IMR-90 (cell line): ENCODE results near the gene GRIN2B. TPM values are rescaled to one million over a fixed set of nuclear protein-coding genes. Genes with fewer than 3 reads are reported as not detected.

Experiments used
- ATAC-seq: fragments of 200-7000 bp; cut with Tn5 transposase; 2 replicates; pipeline ENCODE4 v1.9.1; 2020; ENCODE audit warnings: low read depth, mild to moderate bottlenecking, moderate library complexity
- BruUV-seq: library from RNA; stranded (reverse); fragments of 400-500 nt; replicated peaks from 2 replicates; lab custom pipeline; 2021; lab: Mats Ljungman, UMichigan
- CTCF ChIA-PET: fragments of 300-600 bp; formaldehyde crosslinking; extraction: SDS; loops from one replicate; lab custom pipeline; 2021; ENCODE audit warnings: antibody characterized with exemption; lab: Yijun Ruan, JAX
- POLR2A ChIA-PET: fragments of 300-600 bp; sonication (Branson Sonifier 250); formaldehyde crosslinking; loops from one replicate; lab custom pipeline; 2022; ENCODE audit warnings: antibody characterized with exemption; ENCODE audit not compliant: unreplicated experiment; lab: Charles Lee
- DNase-seq: peaks from one replicate; pipeline ENCODE4 v3.0.0; 2013
- H2AFZ ChIP-seq: replicated peaks from 2 replicates; pipeline ENCODE3; 2013; ENCODE audit warnings: low read length, mild to moderate bottlenecking; ENCODE audit not compliant: poor library complexity
- H2AK5ac ChIP-seq: 2 replicates; pipeline ENCODE4 v1.6.1; 2013; ENCODE audit warnings: low read depth, low read length, inconsistent platforms
- H2AK9ac ChIP-seq: replicated peaks from 2 replicates; pipeline ENCODE3; 2013; ENCODE audit warnings: mild to moderate bottlenecking, low read depth, low read length, moderate library complexity; ENCODE audit not compliant: poor library complexity
- H2BK120ac ChIP-seq: 2 replicates; pipeline ENCODE4 v1.6.1; 2013; ENCODE audit warnings: low read depth, low read length, inconsistent platforms
- H2BK15ac ChIP-seq: 3 replicates; pipeline ENCODE4 v1.6.1; 2013; ENCODE audit warnings: low read depth, low read length, inconsistent platforms
- H2BK20ac ChIP-seq: 2 replicates; pipeline ENCODE4 v1.6.1; 2013; ENCODE audit warnings: low read depth, mild to moderate bottlenecking, inconsistent platforms, low read length, moderate library complexity
- H2BK5ac ChIP-seq: 2 replicates; pipeline ENCODE4 v1.6.1; 2013; ENCODE audit warnings: mild to moderate bottlenecking, low read depth, low read length, inconsistent platforms; ENCODE audit not compliant: poor library complexity, severe bottlenecking
- H3K14ac ChIP-seq: replicated peaks from 2 replicates; pipeline ENCODE4 v1.6.1; 2013; ENCODE audit warnings: low read depth, low read length, inconsistent platforms
- H3K18ac ChIP-seq: 2 replicates; pipeline ENCODE4 v1.6.1; 2013; ENCODE audit warnings: low read depth, low read length, control low read depth
- H3K23ac ChIP-seq: 2 replicates; pipeline ENCODE4 v1.6.1; 2013; ENCODE audit warnings: low read depth, low read length, inconsistent platforms
- H3K27ac ChIP-seq: 2 replicates; pipeline ENCODE4 v1.5.1; 2013; ENCODE audit warnings: mild to moderate bottlenecking, control low read depth, low read length; ENCODE audit not compliant: insufficient read depth
- H3K27me3 ChIP-seq: 2 replicates; pipeline ENCODE4 v1.6.1; 2013; ENCODE audit warnings: low read length; ENCODE audit not compliant: control insufficient read depth, insufficient read depth
- H3K36me3 ChIP-seq: 2 replicates; pipeline ENCODE4 v1.6.1; 2013; ENCODE audit warnings: low read length, mixed read lengths; ENCODE audit not compliant: control insufficient read depth, insufficient read depth
- H3K4ac ChIP-seq: 2 replicates; pipeline ENCODE4 v1.6.1; 2013; ENCODE audit warnings: low read depth, low read length, inconsistent platforms
- H3K4me1 ChIP-seq: 2 replicates; pipeline ENCODE4 v1.6.1; 2013; ENCODE audit warnings: low read length, mixed read lengths; ENCODE audit not compliant: control insufficient read depth, insufficient read depth
- H3K4me2 ChIP-seq: 2 replicates; pipeline ENCODE4 v1.6.1; 2013; ENCODE audit warnings: low read depth, mild to moderate bottlenecking, control low read depth, low read length, moderate library complexity
- H3K4me3 ChIP-seq: 2 replicates; pipeline ENCODE4 v1.5.1; 2013; ENCODE audit warnings: low read depth, mild to moderate bottlenecking, control low read depth, low read length, moderate library complexity; ENCODE audit not compliant: insufficient read depth
- H3K56ac ChIP-seq: 2 replicates; pipeline ENCODE4 v1.6.1; 2013; ENCODE audit warnings: low read length, inconsistent platforms; ENCODE audit not compliant: insufficient read depth; ENCODE audit errors: extremely low read depth
- H3K79me1 ChIP-seq, 2 experiments: 2 replicates each; pipeline ENCODE4 v1.6.1; 2013; ENCODE audit warnings: low read length in 2 of 2, inconsistent platforms in 1 of 2, low read depth in 1 of 2
- H3K9ac ChIP-seq: 2 replicates; pipeline ENCODE4 v1.6.1; 2013; ENCODE audit warnings: low read depth, low read length, control low read depth
- H3K9me1 ChIP-seq: 2 replicates; pipeline ENCODE4 v1.6.1; 2013; ENCODE audit warnings: low read length, inconsistent platforms; ENCODE audit not compliant: insufficient read depth
- H3K9me3 ChIP-seq: 2 replicates; pipeline ENCODE4 v1.6.1; 2013; ENCODE audit warnings: low read length; ENCODE audit not compliant: control insufficient read depth, insufficient read depth
- H4K20me1 ChIP-seq: 2 replicates; pipeline ENCODE4 v1.6.1; 2013; ENCODE audit warnings: low read length, inconsistent platforms; ENCODE audit not compliant: insufficient read depth
- H4K5ac ChIP-seq: 2 replicates; pipeline ENCODE4 v1.6.1; 2013; ENCODE audit warnings: mild to moderate bottlenecking, low read depth, low read length, control low read depth
- H4K8ac ChIP-seq, 2 experiments: 2 replicates each; pipeline ENCODE4 v1.6.1; 2013; ENCODE audit warnings: low read depth in 2 of 2, low read length in 2 of 2, control low read depth in 1 of 2, inconsistent platforms in 1 of 2
- H4K91ac ChIP-seq: 2 replicates; pipeline ENCODE4 v1.6.1; 2013; ENCODE audit warnings: low read depth, low read length, inconsistent platforms; ENCODE audit not compliant: insufficient read depth
- BHLHE40 ChIP-seq: fragments of 150-350 bp; IDR thresholded peaks from 2 replicates; pipeline ENCODE4 v1.6.1; 2016; ENCODE audit warnings: mild to moderate bottlenecking, low read depth, low read length
- CEBPB ChIP-seq: IDR thresholded peaks from 2 replicates; pipeline ENCODE4 v1.6.1; 2012; ENCODE audit warnings: low read depth, low read length, improper control_type of control experiment
- CTCF ChIP-seq: conservative IDR thresholded peaks from 2 replicates; pipeline ENCODE4 v1.5.1; 2012; ENCODE audit warnings: mild to moderate bottlenecking, low read depth, low read length, improper control_type of control experiment
- ELK1 ChIP-seq: fragments of 150-350 bp; IDR thresholded peaks from 2 replicates; pipeline ENCODE4 v1.6.1; 2016; ENCODE audit warnings: low read depth, mild to moderate bottlenecking, low read length, moderate library complexity, borderline replicate concordance
- FOS ChIP-seq: fragments of 150-350 bp; IDR thresholded peaks from 2 replicates; pipeline ENCODE4 v1.6.1; 2016; ENCODE audit warnings: low read depth, low read length
- MAFK ChIP-seq: IDR thresholded peaks from 2 replicates; pipeline ENCODE4 v1.6.1; 2012; ENCODE audit warnings: low read depth, low read length, improper control_type of control experiment
- MAZ ChIP-seq: IDR thresholded peaks from 2 replicates; pipeline ENCODE4 v1.6.1; 2012; ENCODE audit warnings: low read depth, mild to moderate bottlenecking, low read length, improper control_type of control experiment, moderate library complexity, borderline replicate concordance
- MXI1 ChIP-seq: IDR thresholded peaks from 2 replicates; pipeline ENCODE4 v1.6.1; 2012; ENCODE audit warnings: low read depth, mild to moderate bottlenecking, low read length, moderate library complexity, borderline replicate concordance
- NFE2L2 ChIP-seq: fragments of 150-350 bp; IDR thresholded peaks from 2 replicates; pipeline ENCODE4 v1.6.1; 2016; ENCODE audit warnings: low read depth, mild to moderate bottlenecking, low read length
- POLR2A ChIP-seq: IDR thresholded peaks from 2 replicates; pipeline ENCODE4 v1.6.1; 2012; ENCODE audit warnings: mild to moderate bottlenecking, low read depth, low read length
- RAD21 ChIP-seq: IDR thresholded peaks from 2 replicates; pipeline ENCODE4 v1.6.1; 2012; ENCODE audit warnings: low read length, improper control_type of control experiment
- RCOR1 ChIP-seq: IDR thresholded peaks from 2 replicates; pipeline ENCODE4 v1.6.1; 2012; ENCODE audit warnings: mild to moderate bottlenecking, low read length, improper control_type of control experiment; ENCODE audit not compliant: insufficient replicate concordance
- RFX5 ChIP-seq: IDR thresholded peaks from 2 replicates; pipeline ENCODE4 v1.8.0; 2012; ENCODE audit warnings: low read depth, mild to moderate bottlenecking, low read length, moderate library complexity
- SMC3 ChIP-seq: fragments of 150-350 bp; IDR thresholded peaks from 2 replicates; pipeline ENCODE4 v1.6.1; 2016; ENCODE audit warnings: low read depth, mild to moderate bottlenecking, antibody characterized with exemption, low read length, moderate library complexity
- USF2 ChIP-seq: fragments of 150-350 bp; IDR thresholded peaks from 2 replicates; pipeline ENCODE4 v1.6.1; 2017; ENCODE audit warnings: mild to moderate bottlenecking, antibody characterized with exemption, low read length, low read depth
- WGBS, 2 experiments: methylation state at CpG; one replicate each; pipeline versions ENCODE4 v1.1.5 to v1.1.7; 2013; ENCODE audit warnings: missing lambda C conversion rate in 2 of 2; ENCODE audit not compliant: insufficient read length in 1 of 2; ENCODE audit errors: extremely low coverage in 2 of 2; 5-methylcytosine and 5-hydroxymethylcytosine counted together
- dilution Hi-C: fragments of 300-500 bp; cut with HindIII; formaldehyde crosslinking; loops from one replicate; pipeline ENCODE4 v1.14.3; 2018; ENCODE audit warnings: low sequenced_read_pairs; ENCODE audit not compliant: unreplicated experiment
- in situ Hi-C: fragments of 300-500 bp; cut with MboI; formaldehyde crosslinking; loops from 3 replicates; pipeline ENCODE4 v1.14.3; 2019; ENCODE audit warnings: low sequenced_read_pairs, inconsistent platforms, mixed read lengths
- intact Hi-C: fragments of 100-400 bp; cut with micrococcal nuclease; formaldehyde crosslinking; loops from 2 replicates; pipeline ENCODE4 v1.10.0; 2022
- polyA plus RNA-seq, 3 experiments: library from polyadenylated mRNA; depleted of rRNA; stranded (reverse); fragments of >200 nt; gene quantifications; 2 replicates each; pipeline ENCODE4 v1.2.3, GENCODE V29; 2012; ENCODE audit warnings: low replicate concordance in 1 of 3
- total RNA-seq: library from RNA; depleted of rRNA; stranded (reverse); fragments of >200 nt; gene quantifications from 2 replicates; pipeline ENCODE4 v1.2.3, GENCODE V29; 2012

GRIN2B gene
- total and polyA plus RNA-seq, 2 of the 4 experiments (the other 2 are of a cell fraction): under 0.01 TPM; not detected in 1

- H3K79me1 ChIP-seq: no peaks in the 10 kb centered on the region
- no peak overlapping the region for H3K4me2 ChIP-seq
- H3K23ac ChIP-seq: no peak overlapping the region
- H3K9ac ChIP-seq: no peak overlapping the region
- no peak overlapping the region for H4K5ac ChIP-seq
- H2BK15ac ChIP-seq: no peak overlapping the region
- dilution Hi-C loops: no loop called here
- H3K4me1 ChIP-seq: no peaks in the 10 kb centered on the region
- no peak overlapping the region for H4K91ac ChIP-seq
- H2AK5ac ChIP-seq: no peak overlapping the region
- in situ Hi-C loops: no loop called here
- H3K4me3 ChIP-seq: no peak overlapping the region
- no peak overlapping the region for H2BK5ac ChIP-seq
- BruUV-seq: no TSS peak
- no peak overlapping the region for H3K14ac ChIP-seq
- no peaks in the 10 kb centered on the region for H3K9me1 ChIP-seq
- TF ChIP-seq MAZ: no peak
- TF ChIP-seq BHLHE40: no peak
- TF ChIP-seq NFE2L2: no peak
- no peak for TF ChIP-seq FOS
- TF ChIP-seq RCOR1: no peak
- TF ChIP-seq MXI1: no peak
- TF ChIP-seq RFX5: no peak
- no peak for TF ChIP-seq POLR2A
- no peak for TF ChIP-seq RAD21
- TF ChIP-seq MAFK: no peak
- no peak for TF ChIP-seq CEBPB
- no peak for TF ChIP-seq CTCF
- TF ChIP-seq USF2: no peak
- TF ChIP-seq ELK1: no peak
- no peak for TF ChIP-seq SMC3
- intact Hi-C loops: no loop called here
- no peak overlapping the region for H2BK20ac ChIP-seq
- ATAC-seq: no peak
- ChIA-PET CTCF (no interaction called here), POLR2A (no interaction called here)
- no peaks in the 10 kb centered on the region for H3K36me3 ChIP-seq
- no peak overlapping the region for H3K4ac ChIP-seq
- no peak overlapping the region for H3K18ac ChIP-seq
- H3K56ac ChIP-seq: no peak overlapping the region
- no peak overlapping the region for H4K8ac ChIP-seq
- no peak overlapping the region for H2AK9ac ChIP-seq
- H4K20me1 ChIP-seq: no peaks in the 10 kb centered on the region
- DNase-seq: no peak
- H3K27ac ChIP-seq: no peak overlapping the region
- no peaks in the 10 kb centered on the region; the same call in 1 of the 2 replicates for H3K9me3 ChIP-seq
- no CpG with 5 or more reads among the region's 7 CpGs for WGBS, 2 experiments
- H2AFZ ChIP-seq: no peak overlapping the region
- H3K27me3 ChIP-seq: peaks cover 5% of the 10 kb centered on the region
- H2BK120ac ChIP-seq: no peak overlapping the region
Observed at GRCh38 chr12:13976028-13976584, 5.3 kb downstream of the GRIN2B start.
